ENCODE data around the gene CPA3.

GRCh38 chr3:148857316-148857715, 7.8 kb upstream of the CPA3 start:
- TF ChIP-seq POLR2A (IDR thresholded peaks at IDR 0.05): no peak
- TF ChIP-seq CTCF (IDR thresholded peaks at IDR 0.05): no peak

Data from ovary (tissue), 3 donors.